Measurements from ENCODE around the gene IGF1.
A peak's percentile ranks its signal among the peaks of the same experiment; 100 is the strongest.

IGF1 gene

GRCh38 chr12:102496591-102496990 lies 16.2 kb upstream of the IGF1 start:
- DNase-seq (ENCODE audit: low spot score): no peak

DNA sequence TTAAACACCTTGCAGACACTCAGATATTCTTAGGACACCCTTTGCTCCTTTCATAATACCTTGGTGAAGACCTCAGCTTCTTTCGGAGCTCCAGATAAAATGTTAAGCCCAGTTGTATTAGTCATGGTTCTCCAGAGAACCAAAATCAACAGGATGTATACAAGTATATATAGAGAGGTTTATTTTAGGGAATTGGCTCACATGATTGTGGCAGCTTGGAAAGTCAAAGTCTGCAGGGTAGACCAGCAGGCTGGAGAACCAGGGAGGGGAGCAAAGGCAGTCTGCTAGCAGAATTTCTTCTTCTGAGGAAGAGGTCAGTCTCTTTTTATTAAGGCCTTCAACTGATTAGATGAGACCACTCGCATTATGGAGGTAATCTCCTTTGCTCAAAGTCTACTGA lies 6.9 kb upstream of the IGF1 start:
- DNase-seq (ENCODE audit: low spot score): no peak

DNA sequence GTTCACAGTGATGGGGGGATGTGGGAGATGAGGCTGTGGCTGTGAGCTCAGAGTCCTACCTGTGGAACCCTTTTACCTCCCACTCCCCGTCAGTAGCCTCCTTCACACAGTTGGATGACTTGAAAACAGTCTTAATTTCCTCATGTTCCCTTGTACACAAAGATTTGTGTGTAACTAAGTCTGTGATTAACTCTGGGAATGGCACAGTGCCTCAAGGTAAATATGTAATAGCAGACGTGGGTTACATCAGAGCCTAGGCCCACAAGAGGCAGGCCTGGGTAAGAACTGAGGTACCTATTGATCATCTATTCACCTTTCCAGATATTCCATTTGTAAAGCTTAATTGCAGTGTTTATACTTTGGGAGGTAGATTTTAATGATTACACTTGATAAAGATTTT lies 5.8 kb upstream of the IGF1 start:
- no peak for DNase-seq (ENCODE audit: low spot score)

DNA sequence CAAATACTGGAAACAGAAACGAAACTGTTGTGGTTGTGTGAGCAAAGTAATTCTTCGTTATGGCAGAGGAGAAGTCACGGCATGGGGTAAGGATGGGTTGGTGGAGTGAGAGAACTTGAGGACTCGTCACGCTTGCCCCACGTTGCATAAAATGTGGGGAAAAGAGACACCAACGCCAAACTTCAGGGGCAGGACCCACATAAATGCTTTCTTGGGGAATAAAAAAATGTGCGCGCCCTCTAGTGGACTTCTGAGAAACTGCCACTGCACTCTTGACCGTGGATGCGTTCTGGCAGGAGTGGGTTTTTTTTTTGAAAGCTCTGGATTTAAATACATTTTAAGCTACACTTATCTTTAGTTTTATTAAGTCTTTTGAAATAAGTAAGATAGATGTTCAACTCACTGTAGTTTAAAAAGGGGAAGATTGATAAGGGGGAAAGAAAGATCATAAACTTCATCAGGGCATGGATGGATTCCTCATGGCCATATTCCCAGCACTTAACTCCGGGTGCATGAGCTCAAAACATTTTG lies 4.1 kb upstream of the IGF1 start:
- DNase-seq (ENCODE audit: low spot score): peak; percentile 69

DNA sequence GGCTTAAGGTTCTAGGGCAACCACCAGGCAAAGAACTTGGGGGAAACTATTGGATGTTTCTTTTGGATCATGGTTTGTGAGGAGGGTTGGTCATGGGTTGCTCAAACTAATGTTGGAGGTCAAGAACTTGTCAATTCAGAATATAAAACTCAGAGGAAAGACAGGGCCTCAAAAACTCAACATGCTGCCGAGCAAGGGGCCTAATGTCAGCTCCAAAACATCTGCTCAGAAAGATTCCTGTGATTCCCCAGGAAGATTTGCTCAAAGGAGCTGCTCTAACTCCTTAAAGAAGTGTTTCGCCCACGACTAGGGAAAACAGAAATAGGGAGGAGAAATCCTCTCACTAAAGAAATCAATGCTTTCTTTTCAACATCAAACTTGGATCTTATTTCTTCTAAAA lies 3.7 kb upstream of the IGF1 start:
- DNase-seq (ENCODE audit: low spot score): no peak

DNA sequence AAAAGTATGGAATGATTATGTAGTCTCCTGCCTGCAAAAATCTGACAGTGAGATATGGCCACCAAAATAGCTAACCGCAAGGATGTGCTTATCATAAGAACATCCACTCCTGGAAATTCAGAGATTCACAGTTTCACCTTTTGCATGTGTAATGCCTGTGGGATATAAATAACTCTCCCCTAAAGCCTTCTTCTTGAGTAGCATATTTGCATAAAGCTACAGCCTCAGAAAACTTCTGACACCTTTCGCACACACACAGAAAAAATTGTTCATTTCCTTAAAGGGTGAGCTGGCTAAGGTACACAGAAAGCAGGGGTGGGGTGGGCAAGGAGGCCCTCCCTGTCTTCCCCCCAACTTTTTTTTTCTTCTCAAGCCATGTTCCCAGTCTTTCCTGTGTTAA lies 3.1 kb upstream of the IGF1 start:
- no peak for DNase-seq (ENCODE audit: low spot score)

GRCh38 chr12:102481705-102482425 lies 1.5 kb upstream of the IGF1 start:
- DNase-seq (ENCODE audit: low spot score): no peak

- DNase-seq (ENCODE audit: low spot score): no peak
Measured at GRCh38 chr12:102479939-102480338, 424 bp downstream of the IGF1 start.

- DNase-seq (ENCODE audit: low spot score): peak; percentile 37
Measured at GRCh38 chr12:102479099-102479885, 1.1 kb downstream of the IGF1 start.

DNA sequence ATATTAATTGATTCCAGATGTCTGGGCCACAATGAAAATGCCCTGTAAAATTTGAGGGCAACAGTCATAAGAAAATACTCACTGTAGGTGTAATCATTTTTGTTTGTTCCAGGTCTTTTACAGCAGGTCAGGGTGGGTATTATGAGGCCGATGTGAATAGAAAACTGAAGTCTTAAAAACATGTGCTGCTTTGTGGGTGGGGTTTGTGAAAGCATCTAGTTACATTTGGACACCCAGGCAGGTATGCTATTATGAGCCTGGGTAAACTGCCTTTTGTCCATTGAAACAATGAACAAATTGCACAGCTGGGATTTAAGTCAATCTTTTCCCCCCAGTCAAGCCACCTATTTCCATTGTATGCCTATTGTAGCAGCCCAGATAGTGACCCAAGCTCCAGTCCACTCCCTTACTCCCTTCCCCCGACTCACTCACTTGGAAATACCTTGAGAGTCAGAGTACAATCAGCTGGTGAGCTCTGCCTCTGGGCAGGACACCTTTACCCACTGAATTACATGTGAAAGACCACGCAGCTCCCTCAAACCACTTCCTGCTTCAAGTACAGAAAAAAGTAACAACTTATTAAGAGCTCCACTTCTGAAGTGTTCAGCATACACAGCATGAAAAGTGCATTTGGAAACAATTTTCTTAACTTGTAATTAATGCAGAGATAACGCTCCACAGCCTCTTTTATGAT lies 1.8 kb downstream of the IGF1 start:
- no peak for DNase-seq (ENCODE audit: low spot score)

- no peak for DNase-seq (ENCODE audit: low spot score)
Measured at GRCh38 chr12:102475355-102475754, 5.0 kb downstream of the IGF1 start.

DNA sequence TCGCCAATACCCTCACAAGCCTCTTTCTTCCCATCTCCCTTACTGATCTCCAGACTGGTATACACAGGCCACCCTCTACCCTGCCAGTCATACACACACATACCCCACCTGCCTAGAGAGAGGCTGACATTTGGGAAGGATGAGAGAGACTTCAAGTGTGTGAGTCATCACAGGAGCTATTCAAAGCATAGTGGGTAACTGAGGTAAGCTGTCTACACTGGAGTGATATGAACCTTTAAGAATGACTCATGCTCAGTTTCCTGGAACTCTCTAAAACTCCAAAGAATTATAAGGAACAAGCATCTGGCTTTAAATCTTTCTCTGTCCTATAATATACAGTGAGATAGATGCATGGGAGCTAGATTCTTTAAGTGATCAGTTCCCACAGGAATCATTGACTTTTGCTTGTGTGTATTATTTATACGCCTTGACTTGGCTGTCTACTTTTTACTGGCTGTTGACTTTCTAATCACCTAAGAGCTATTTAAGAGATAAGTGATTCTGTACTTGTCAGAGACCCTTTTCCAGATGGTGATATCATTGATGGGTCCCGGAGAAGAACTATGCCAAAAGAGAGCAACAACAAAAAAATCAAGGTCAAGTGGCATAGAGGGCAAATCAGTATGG lies 5.8 kb downstream of the IGF1 start:
- no peak for DNase-seq (ENCODE audit: low spot score)

DNA sequence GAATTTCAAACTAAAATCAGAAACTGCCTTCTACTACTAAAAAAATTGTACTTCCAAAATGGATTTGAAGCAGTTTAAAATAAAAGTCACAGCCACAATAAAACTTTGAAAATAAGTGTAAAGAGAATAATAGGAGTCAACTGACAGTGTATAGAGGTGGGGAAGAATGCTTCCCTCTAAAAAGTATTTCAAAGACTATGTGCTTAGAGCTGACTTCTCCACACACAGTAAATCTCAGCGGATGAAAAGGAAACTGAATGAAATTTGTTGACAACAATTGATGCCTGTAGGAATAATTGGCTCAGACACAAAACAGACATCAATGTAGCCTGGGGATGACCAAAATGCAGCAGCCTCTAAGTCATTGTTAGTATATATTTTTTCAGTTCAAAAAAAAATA lies 7.9 kb downstream of the IGF1 start:
- no peak for DNase-seq (ENCODE audit: low spot score)

GRCh38 chr12:102471556-102471955 lies 8.8 kb downstream of the IGF1 start:
- DNase-seq (ENCODE audit: low spot score): no peak

GRCh38 chr12:102470945-102471344 lies 9.4 kb downstream of the IGF1 start:
- DNase-seq (ENCODE audit: low spot score): no peak

- DNase-seq (ENCODE audit: low spot score): no peak
Measured at GRCh38 chr12:102468261-102468915, 12.0 kb downstream of the IGF1 start.

GRCh38 chr12:102465762-102466560 lies 14.4 kb downstream of the IGF1 start:
- no peak for DNase-seq (ENCODE audit: low spot score)

DNA sequence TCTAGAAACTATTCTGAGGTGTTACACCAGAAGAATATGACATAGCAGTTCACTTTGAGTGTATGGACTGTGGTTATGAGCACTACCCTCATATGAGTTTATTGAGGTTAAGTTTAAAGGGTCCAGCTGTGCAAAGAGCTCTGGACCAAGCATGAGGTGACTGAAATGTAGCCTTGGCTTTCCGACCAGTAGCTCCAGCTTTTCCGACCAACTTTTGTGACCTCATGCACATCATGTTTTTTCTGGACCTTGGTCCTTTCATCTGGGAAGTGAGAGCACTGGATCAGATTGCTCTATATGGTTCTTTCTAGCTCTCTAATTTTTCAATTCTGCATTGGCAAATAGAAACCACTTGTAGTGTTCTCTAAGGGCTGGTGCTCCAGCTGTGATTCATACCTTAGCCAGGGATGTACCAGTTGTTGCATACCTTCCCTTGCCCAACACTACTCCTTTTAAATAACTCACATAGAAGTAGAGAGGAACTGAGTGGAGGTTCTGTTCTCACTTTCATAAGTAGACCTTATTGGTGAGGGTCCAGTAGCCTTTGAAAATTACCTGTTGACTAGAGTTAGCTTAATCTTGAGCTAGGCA lies 16.6 kb downstream of the IGF1 start:
- DNase-seq (ENCODE audit: low spot score): no peak

- DNase-seq (ENCODE audit: low spot score): no peak
Measured at GRCh38 chr12:102462795-102463465, 17.4 kb downstream of the IGF1 start.

DNA sequence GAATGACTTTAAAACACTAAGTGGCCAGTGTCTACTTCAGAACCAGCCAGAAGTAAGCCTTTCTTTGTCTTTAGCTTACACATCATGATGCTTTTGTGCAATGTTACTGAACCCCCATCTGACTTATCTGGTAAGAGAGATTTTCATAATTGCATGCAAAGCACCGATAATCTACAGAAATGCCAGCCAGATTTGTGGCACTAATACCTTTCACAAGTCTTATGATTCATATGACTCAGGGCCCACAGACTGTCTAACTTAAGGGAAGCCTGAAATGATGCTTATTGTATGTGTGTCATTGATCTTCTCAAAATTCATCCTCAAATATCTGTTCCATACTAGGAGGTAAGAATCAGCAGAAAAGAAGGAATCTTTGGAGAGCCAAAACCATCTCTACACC lies 18.0 kb downstream of the IGF1 start:
- DNase-seq (ENCODE audit: low spot score): no peak

All from Ammon's horn (tissue), 1 donor.